A673 (cell line): ENCODE data around the gene WBP2.

ENCODE experiments used
- CTCF ChIP-seq: fragments of 300-800, 200-600 bp; sonication (generic); conservative IDR thresholded peaks from 2 replicates; pipeline ENCODE4 v1.5.1; 2017; ENCODE audit warnings: low read depth, mild to moderate bottlenecking, antibody characterized with exemption, low read length, moderate library complexity, mixed read lengths
- EZH2 ChIP-seq: fragments of 200-600 bp; sonication (generic); IDR thresholded peaks from 2 replicates; pipeline ENCODE4 v1.6.1; 2017; ENCODE audit warnings: borderline replicate concordance, low read depth, mild to moderate bottlenecking, mixed read lengths, antibody characterized with exemption, low read length; ENCODE audit not compliant: poor library complexity, severe bottlenecking

GRCh38 chr17:75892556-75893224, 37.6 kb upstream of the WBP2 start:
- TF ChIP-seq CTCF (no peak), EZH2 (no peak)
